NCI-H82 (cell line): ENCODE data around the gene SUPT3H.

ENCODE experiments used
- DNase-seq: peaks from one replicate; lab custom pipeline; 2025; lab: John Stamatoyannopoulos, UW

SUPT3H gene

GRCh38 chr6:45256697-45257695 lies 120.7 kb downstream of the SUPT3H start:
- no peak for DNase-seq

DNA sequence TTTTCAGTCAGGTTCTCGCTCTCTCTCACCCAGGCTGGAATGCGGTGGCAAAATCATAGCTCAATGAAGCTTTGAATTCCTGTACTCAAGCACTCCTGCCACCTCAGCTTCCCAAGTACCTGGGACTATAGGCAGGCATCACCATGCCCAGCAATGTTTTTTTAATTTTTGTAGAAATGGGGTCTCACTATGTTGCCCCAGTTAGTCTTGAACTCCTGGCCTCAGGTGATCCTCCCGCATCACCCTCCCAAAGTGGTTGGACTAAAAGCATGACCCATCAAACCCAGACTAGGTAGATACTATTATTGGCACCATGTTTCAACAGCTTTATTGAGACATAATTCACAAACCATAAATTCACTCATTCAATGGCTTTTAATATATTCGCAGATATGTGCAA lies 122.3 kb downstream of the SUPT3H start:
- DNase-seq = no peak

GRCh38 chr6:45254253-45254652 lies 123.5 kb downstream of the SUPT3H start:
- no peak for DNase-seq

DNA sequence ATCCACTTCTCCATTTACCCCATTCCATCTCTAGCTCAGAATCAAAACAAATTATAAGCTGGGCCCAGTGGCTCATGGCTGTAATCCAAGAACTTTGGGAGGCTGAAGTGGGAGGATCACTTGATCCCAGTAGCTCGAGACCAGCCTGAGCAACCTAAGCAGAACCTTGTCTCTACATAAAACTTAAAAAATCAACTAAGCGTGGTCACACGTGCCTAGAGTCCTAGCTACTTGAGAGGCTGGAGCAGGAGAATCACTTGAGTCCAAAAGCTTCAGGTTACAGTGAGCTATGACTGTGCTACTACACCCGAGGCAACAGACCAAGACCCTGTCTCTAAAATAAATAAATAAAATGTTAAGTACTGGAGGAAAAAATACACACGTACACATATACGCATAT lies 124.3 kb downstream of the SUPT3H start:
- no peak for DNase-seq

GRCh38 chr6:45231660-45232059 lies 146.1 kb downstream of the SUPT3H start:
- DNase-seq = no peak

DNA sequence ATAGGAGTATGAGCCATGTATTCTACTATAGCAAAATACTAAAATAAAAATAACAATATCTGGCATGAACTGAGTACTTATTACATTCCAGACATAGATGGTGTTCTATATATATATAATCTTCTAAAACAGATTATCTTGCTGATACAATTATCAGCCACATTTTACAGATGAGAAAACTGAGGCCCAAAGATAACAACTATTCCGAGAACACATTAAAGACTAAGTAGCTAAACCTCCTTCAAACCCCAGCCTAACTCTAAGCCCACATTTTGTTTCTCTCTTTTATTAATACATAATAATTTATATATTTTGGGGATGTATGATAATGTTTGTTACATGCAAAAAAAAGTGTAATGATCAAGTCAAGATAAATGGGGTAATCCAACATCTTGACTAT lies 148.3 kb downstream of the SUPT3H start:
- no peak for DNase-seq

DNA sequence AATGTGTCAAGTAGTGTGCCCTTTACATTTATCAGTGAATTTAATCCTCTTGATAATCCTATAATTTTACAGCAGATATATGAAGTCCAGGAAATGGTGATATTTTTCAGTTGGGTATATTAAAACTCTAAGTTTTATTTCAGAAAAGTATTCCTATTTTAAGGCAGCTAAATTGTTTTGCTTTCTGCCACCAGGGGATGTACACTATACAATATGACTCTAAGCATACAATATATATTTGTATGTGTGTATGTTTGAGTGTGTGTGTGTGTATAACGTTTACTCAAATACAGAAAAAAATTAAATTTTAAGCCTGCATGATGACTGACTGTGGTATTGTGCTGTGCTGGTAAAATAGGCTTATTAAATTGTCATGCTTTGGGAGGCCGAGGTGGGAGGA lies 151.7 kb downstream of the SUPT3H start:
- no peak for DNase-seq

DNA sequence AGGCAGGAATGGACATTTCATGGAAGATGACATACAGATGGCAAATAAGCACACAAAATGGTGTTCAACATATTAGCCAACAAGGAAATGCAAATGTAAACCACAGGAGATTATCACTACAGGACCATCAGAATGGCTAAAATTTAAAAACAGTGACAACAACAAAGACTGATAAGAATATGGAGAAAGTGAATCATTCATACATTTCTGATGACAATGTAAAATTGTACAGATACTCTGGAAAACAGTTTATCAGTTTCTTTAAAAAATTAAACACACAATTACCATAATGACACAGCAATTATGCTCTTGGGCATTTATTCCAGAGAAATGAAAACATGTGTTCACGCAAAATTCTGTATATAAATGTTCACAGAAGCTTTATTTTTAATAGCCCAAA lies 155.4 kb downstream of the SUPT3H start:
- peak; percentile 86 for DNase-seq

- DNase-seq = no peak
Measured at GRCh38 chr6:45215759-45216158, 162.0 kb downstream of the SUPT3H start.

DNA sequence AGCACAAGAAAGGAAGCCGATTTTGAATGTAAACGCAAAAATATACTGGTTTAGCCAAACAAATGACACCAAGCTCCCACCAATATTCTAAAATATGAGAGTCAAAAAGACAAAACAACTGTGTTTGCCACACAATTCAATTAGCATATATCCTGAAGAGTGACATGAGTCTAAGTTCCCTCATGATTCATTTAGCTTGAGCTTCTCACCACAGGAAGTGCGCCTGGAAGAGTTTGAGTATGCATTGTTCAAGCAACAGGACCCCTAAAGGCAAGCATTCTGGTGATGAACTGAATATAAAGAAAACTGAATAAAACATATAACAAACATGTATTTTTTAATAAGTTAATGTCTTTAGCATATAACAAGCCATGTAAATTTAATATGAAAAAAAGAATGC lies 164.8 kb downstream of the SUPT3H start:
- no peak for DNase-seq

DNA sequence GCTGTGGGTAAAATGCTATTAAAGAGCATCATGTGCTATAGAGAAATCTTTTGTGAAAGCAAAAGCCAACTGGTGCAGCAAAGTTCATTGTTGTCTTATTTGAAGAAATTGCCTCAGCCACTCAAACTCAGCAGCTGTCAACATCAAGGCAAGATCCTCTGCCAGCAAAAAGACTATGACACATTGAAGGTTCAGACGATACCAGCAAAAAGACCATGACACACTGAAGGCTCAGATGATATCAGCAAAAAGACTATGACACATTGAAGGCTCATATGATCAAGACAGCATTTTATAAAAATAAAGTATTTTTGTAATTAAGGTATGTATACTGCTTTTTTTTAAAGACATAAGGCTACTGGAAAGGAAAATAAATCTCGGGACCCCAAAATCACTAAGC lies 168.0 kb downstream of the SUPT3H start:
- DNase-seq = no peak

DNA sequence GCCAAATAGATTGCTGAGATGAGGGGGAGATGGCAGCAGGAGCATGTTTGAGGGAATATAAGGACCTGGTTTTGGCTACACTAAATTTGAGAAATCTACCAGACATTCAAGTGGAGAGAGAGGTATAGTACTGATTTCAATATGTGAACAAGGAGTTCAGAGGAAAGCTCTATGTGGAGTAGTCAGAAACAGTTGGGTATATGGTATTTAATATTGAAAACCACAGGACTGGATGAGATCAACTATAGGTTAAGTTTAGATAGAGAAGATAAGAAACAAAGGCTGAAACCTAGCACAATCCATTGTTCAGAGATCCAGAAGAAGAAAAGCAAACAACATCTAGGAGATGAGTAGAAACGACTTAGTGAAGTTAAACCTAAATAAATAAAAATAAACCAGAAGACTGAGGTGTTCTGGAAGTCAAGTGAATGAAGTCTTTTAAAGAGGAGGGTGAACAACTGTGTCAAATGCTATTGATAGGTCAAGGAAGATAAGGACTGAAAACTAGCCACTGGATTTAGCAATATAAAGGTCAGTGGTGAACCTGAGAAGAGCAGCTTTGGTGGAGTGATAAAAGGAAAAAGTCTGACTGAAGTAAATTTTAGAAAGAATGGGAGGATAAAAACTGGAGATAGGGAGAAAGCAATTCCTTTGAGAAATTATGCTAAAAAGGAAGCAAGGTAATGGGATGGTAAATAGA lies 170.8 kb downstream of the SUPT3H start:
- no peak for DNase-seq

DNA sequence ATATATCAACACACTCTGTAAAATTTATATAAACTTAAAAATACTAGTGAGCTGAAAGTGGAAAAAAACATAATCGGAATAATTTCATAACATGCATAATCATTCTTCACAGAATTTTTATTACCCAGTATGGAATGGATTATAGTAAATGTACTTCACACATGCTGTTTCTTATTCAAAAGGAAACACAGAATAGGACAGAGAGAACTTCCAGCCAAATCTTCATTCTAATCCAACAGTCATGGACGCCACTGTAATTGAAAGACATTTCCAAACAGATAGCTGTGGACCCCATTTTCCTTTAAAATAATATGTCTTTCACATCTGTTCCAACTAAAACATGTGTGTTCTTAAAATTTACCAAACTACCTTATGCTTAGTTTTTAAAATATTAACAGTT lies 176.2 kb downstream of the SUPT3H start:
- no peak for DNase-seq

DNA sequence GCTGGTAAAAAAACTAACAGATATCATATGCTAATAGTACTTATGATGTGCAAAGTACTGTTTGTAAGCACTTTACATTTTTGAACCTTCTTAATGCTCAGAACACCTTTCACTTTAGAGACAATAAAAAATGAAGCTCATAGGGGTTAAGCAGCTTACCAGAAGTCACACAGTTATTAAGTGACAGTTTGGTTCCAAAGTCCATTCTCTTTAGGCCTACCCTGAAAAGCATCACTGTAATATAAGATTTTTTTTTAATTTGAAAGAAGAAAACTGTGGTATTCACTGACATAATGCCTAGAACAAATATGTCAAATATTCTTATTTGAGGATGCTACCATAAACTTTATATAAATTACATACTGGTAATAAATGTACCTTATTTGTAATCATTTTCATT lies 177.2 kb downstream of the SUPT3H start:
- DNase-seq = peak; percentile 46

DNA sequence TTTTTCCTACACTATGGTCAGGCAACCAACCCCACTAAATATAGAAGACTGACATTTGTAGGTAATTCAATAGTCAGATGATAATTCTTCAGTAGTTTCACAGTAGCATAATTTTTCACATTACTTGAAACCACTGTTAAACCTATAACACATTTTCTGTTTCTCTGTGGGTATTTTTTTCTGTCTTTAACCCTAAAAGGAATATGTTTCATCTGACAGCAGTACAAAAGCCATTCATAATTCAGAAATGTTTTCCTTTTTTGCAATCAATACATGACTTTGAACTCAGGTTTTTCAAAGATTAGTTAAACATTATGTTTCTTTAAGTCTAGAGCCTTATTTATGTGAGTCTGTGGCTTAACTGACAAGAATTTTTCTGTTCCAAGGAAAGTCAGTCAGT lies 178.2 kb downstream of the SUPT3H start:
- no peak for DNase-seq

DNA sequence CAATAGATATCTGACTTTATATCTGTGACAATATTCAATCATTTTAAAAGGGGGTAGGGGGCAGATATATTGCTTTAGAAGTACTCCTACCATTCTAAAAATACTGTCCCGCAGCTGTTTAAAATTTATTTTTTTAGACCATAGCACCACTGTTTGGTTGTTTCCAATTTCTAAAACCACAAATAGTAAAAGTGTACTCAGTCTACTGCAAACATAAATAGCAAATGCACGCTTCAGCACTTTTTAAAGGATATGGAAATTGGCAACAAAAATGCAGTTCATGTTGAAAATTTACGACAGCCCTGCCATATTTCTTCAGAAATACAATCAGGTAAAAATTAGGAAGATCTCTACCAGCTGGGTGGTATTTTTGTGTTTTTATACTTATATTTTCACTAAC lies 181.6 kb downstream of the SUPT3H start:
- DNase-seq = no peak

GRCh38 chr6:45195137-45195536 lies 182.6 kb downstream of the SUPT3H start:
- no peak for DNase-seq

DNA sequence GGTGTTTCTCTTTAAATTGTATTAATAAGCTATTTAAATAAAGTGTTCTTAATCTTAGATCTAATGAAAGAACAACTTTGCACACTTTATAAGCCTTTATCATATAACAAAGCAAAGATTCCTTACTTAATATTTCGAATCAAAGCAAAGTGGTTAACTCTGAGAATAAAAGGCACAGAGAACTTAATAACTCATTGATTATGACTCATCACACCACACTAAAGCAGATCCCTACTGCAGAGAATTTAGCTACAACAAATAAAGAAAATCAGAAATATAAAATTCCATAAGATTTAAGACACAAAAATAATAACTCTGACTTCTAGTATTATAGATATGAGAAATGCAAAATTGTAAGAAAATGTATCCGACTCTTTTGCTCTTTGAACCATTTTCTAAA lies 185.2 kb downstream of the SUPT3H start:
- DNase-seq = no peak

DNA sequence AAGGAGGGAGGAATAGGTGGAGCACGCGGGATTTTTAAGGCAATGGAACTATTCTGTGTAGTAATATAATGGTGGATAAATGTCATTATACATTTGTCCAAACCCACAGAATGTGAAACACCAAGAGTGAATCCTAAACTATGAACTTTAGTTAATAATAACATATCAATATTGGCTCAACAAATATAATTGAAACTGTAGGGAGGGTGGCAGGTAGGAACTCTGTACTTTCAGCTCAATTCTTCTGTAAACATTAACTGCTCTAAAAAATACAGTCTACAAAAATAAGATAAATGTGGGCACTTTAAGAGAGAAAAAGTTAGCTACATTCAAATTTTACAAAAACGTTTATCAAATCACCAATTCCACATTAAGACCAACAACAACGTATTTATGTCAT lies 186.3 kb downstream of the SUPT3H start:
- no peak for DNase-seq

GRCh38 chr6:45187836-45188235 lies 189.9 kb downstream of the SUPT3H start:
- DNase-seq = no peak

DNA sequence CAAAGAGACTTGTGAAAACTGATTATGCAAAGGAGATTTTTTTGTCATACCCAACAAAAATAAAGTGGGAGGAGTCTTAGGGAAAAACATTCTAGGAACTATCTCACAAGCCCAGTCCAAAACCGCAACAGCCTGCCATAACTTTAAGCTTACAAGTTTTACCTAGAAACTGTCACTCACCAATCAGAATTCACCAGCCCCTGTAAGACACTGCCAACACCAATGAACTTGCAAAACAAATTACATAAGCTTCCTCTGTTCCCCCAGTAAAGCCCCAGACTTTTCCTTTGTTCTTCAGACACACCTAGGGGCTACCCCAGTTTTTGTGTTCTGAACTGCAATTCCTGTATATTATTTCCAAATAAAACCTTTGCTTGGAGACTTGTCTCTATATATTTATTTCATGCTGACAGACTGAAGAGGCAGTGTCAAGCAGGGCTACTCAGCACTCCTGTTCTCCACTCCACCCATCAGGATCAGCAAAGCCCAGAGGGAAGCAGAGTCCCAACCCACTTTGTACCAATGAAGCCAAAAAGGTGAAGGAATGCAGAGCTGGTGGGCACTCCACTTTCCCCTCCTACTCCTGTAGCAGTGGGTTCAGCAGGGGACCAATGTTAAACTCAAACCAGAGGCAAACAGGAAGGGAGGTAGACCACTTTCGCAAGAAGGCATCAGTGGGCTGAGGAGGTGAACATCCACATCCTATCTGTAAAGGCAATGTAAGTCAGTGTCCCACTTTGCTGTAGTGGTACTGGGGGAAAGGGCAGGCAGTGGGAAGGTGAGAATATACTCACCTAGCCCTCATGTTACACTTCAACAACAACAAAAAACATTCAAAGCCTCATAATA lies 192.1 kb downstream of the SUPT3H start:
- peak; percentile 9 for DNase-seq

DNA sequence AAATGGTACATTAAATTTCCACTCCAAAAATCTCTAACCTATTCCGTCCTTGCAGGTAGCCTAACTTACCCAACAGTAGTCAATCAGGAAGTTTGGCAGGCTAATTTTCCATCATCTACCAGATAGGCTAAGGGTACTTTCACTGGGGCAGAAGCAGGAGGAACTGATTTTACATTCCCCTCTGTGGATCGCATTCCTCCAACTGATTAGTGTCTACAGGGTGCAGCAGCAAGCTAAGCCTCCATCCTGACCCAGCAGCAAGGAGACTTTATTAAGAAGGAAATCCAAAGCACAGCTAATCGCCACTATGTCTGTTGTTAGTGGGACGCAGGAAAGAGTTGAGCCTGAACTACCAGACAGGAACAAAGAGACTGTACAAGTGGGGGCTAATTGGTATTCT lies 192.8 kb downstream of the SUPT3H start:
- peak; percentile 51 for DNase-seq
